GM23338 (cell line): ENCODE data around the gene TMPRSS6.

Experiments
- CREB1 ChIP-seq: fragments of 250-450 bp; sonication (Bioruptor Pico); IDR thresholded peaks from 2 replicates; pipeline ENCODE4 v1.5.0; 2020; ENCODE audit warnings: low read depth, mild to moderate bottlenecking, moderate library complexity
- EZH2 ChIP-seq: fragments of 200-600 bp; sonication (generic); IDR thresholded peaks from one replicate; pipeline ENCODE4 v1.8.0; 2017; ENCODE audit warnings: antibody characterized with exemption, mild to moderate bottlenecking, low read depth; ENCODE audit not compliant: unreplicated experiment
- POLR2AphosphoS5 ChIP-seq: IDR thresholded peaks from 2 replicates; pipeline ENCODE4 v1.6.1; 2016; ENCODE audit warnings: antibody characterized with exemption, low read depth
- TF ChIP-seq, protein P1 (sequence below), 2 experiments: fragments of 200-600 bp in 1 of 2; sonication (generic) in 1 of 2; conservative IDR thresholded peaks; 2 replicates each; pipeline versions ENCODE4 v1.5.1 to v1.6.1; 2016 to 2017; ENCODE audit warnings: antibody characterized with exemption in 2 of 2, low read depth in 2 of 2, mild to moderate bottlenecking in 2 of 2, moderate library complexity in 1 of 2

DNA sequence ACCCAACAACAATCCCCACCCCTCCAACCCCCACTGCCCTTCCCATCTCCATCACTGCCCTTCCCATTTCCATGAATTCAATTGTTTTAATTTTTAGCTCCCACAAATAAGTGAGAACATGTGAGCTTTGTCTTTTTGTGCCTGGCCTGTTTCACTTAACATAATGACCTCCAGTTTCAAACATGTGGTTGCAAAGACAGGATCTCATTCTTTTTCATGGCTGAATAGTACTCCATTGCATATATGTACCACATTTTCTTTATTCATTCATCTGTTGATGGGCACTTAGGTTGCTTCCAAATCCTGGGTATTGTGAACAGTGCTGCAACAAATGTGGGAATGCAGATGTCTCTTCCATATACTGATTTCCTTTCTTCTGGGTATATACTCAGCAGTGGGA, 41.2 kb upstream of the TMPRSS6 start:
- TF ChIP-seq, protein P1, sequence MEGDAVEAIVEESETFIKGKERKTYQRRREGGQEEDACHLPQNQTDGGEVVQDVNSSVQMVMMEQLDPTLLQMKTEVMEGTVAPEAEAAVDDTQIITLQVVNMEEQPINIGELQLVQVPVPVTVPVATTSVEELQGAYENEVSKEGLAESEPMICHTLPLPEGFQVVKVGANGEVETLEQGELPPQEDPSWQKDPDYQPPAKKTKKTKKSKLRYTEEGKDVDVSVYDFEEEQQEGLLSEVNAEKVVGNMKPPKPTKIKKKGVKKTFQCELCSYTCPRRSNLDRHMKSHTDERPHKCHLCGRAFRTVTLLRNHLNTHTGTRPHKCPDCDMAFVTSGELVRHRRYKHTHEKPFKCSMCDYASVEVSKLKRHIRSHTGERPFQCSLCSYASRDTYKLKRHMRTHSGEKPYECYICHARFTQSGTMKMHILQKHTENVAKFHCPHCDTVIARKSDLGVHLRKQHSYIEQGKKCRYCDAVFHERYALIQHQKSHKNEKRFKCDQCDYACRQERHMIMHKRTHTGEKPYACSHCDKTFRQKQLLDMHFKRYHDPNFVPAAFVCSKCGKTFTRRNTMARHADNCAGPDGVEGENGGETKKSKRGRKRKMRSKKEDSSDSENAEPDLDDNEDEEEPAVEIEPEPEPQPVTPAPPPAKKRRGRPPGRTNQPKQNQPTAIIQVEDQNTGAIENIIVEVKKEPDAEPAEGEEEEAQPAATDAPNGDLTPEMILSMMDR (conservative IDR thresholded peaks at IDR 0.05; ENCODE audit: low read depth in 2 of 2), result no peak
- TF ChIP-seq POLR2AphosphoS5 (no peak), CREB1 (CRISPR knock-in tag) (no peak), EZH2 (no peak)
